HepG2 (cell line): Measurements from ENCODE around the gene NBPF20. TPM values are rescaled to one million over a fixed set of nuclear protein-coding genes. Genes with fewer than 3 reads are reported as not detected.

Experiments used
- BCLAF1 ChIP-seq: fragments of 450-650 bp; IDR thresholded peaks from 2 replicates; pipeline ENCODE4 v1.6.1; 2017; ENCODE audit warnings: mild to moderate bottlenecking
- CHD2 ChIP-seq: IDR thresholded peaks from 2 replicates; pipeline ENCODE4 v1.6.1; 2011; ENCODE audit warnings: low read depth, low read length, improper control_type of control experiment
- GZF1 ChIP-seq: sonication (generic); formaldehyde crosslinking; IDR thresholded peaks from 2 replicates; pipeline ENCODE4 v1.5.1; 2020; ENCODE audit warnings: mild to moderate bottlenecking, missing genetic modification reagents
- KLF12 ChIP-seq: sonication (generic); formaldehyde crosslinking; IDR thresholded peaks from 2 replicates; pipeline ENCODE4 v1.4.0; 2020; ENCODE audit warnings: missing genetic modification reagents, borderline replicate concordance
- NBN ChIP-seq: fragments of 450-650 bp; conservative IDR thresholded peaks from 2 replicates; pipeline ENCODE4 v1.6.1; 2017
- NONO ChIP-seq, 2 experiments: fragments of 450-650 bp in 1 of 2; sonication (generic) in 1 of 2; formaldehyde crosslinking in 1 of 2; IDR thresholded peaks in 1 of 2; conservative IDR thresholded peaks in 1 of 2; 2 replicates each; pipeline versions ENCODE4 v1.6.1 to v1.8.0; 2017 to 2022; ENCODE audit warnings: mild to moderate bottlenecking in 1 of 2, missing genetic modification reagents in 1 of 2, moderate library complexity in 1 of 2
- NRL ChIP-seq: sonication (generic); formaldehyde crosslinking; IDR thresholded peaks from 2 replicates; pipeline ENCODE4 v1.5.0; 2020; ENCODE audit warnings: missing genetic modification reagents, mild to moderate bottlenecking, moderate library complexity, borderline replicate concordance
- PHF8 ChIP-seq: sonication (generic); formaldehyde crosslinking; IDR thresholded peaks from 2 replicates; pipeline ENCODE4 v1.5.0; 2020; ENCODE audit warnings: missing genetic modification reagents
- POLR2G ChIP-seq: fragments of 200-400 bp; formaldehyde crosslinking; IDR thresholded peaks from 2 replicates; pipeline ENCODE4 v1.6.1; 2018; ENCODE audit warnings: mild to moderate bottlenecking, low read depth, low read length, moderate library complexity
- SIX4 ChIP-seq: sonication (generic); formaldehyde crosslinking; IDR thresholded peaks from 2 replicates; pipeline ENCODE4 v1.4.0; 2020; ENCODE audit warnings: missing genetic modification reagents
- STAG1 ChIP-seq: sonication (generic); formaldehyde crosslinking; IDR thresholded peaks from 2 replicates; pipeline ENCODE4 v1.4.0; 2020; ENCODE audit warnings: missing genetic modification reagents
- STAT6 ChIP-seq: sonication (generic); formaldehyde crosslinking; IDR thresholded peaks from 2 replicates; pipeline ENCODE4 v1.4.0; 2020; ENCODE audit warnings: missing genetic modification reagents, mild to moderate bottlenecking, borderline replicate concordance
- TEAD2 ChIP-seq: sonication (generic); formaldehyde crosslinking; IDR thresholded peaks from 2 replicates; pipeline ENCODE4 v1.9.0; 2021; ENCODE audit warnings: missing genetic modification reagents
- ZBTB1 ChIP-seq: sonication (generic); formaldehyde crosslinking; IDR thresholded peaks from 2 replicates; pipeline ENCODE4 v1.4.0; 2020; ENCODE audit warnings: missing genetic modification reagents, borderline replicate concordance
- ZFP1 ChIP-seq: IDR thresholded peaks from 2 replicates; pipeline ENCODE4 v1.6.1; 2016
- ZNF101 ChIP-seq: sonication (generic); formaldehyde crosslinking; IDR thresholded peaks from 2 replicates; pipeline ENCODE4 v1.4.0; 2020; ENCODE audit warnings: mild to moderate bottlenecking, low read depth, missing genetic modification reagents, borderline replicate concordance
- ZNF160 ChIP-seq: sonication (generic); formaldehyde crosslinking; IDR thresholded peaks from 2 replicates; pipeline ENCODE4 v1.8.0; 2022; ENCODE audit warnings: mild to moderate bottlenecking, inconsistent platforms, missing genetic modification reagents
- ZNF274 ChIP-seq: sonication (generic); formaldehyde crosslinking; IDR thresholded peaks from 2 replicates; pipeline ENCODE4 v1.5.1; 2020; ENCODE audit warnings: mild to moderate bottlenecking, missing genetic modification reagents
- ZNF430 ChIP-seq: sonication (generic); formaldehyde crosslinking; IDR thresholded peaks from 2 replicates; pipeline ENCODE4 v1.9.0; 2021; ENCODE audit warnings: mild to moderate bottlenecking, missing genetic modification reagents
- ZNF503 ChIP-seq: sonication (generic); formaldehyde crosslinking; IDR thresholded peaks from 2 replicates; pipeline ENCODE4 v1.4.0; 2020; ENCODE audit warnings: missing genetic modification reagents
- ZNF510 ChIP-seq: sonication (generic); formaldehyde crosslinking; IDR thresholded peaks from 2 replicates; pipeline ENCODE4 v1.4.0; 2020; ENCODE audit warnings: low read depth, mild to moderate bottlenecking, missing genetic modification reagents
- ZNF547 ChIP-seq: sonication (generic); formaldehyde crosslinking; IDR thresholded peaks from 2 replicates; pipeline ENCODE4 v1.5.1; 2020; ENCODE audit warnings: mild to moderate bottlenecking, missing genetic modification reagents
- ZNF772 ChIP-seq: sonication (generic); formaldehyde crosslinking; IDR thresholded peaks from 2 replicates; pipeline ENCODE4 v1.5.0; 2020; ENCODE audit warnings: mild to moderate bottlenecking, missing genetic modification reagents
- ZSCAN9 ChIP-seq: IDR thresholded peaks from 2 replicates; pipeline ENCODE4 v1.6.1; 2016; ENCODE audit warnings: borderline replicate concordance
- polyA plus RNA-seq, 8 experiments: library from polyadenylated mRNA; depleted of rRNA in 3 of 8; stranded (reverse) in 7 of 8; unstranded in 1 of 8; fragments of >200 nt; fragmentation: Illumina TruSeq in 4 of 8; extraction: Trizol in 4 of 8; gene quantifications; 2 replicates each; pipeline versions ENCODE4 v1.2.1 to v1.2.3, GENCODE V29; 2011 to 2016; ENCODE audit warnings: low read depth in 4 of 8, missing spikeins in 1 of 8, mixed read lengths in 1 of 8; ENCODE audit not compliant: insufficient read depth in 1 of 8
- total RNA-seq, 5 experiments: library from RNA; depleted of rRNA; stranded (reverse); fragments of >200 nt; fragmentation: Illumina TruSeq; extraction: Trizol; gene quantifications; 2 replicates each; pipeline ENCODE4 v1.2.3, GENCODE V29; 2016; ENCODE audit warnings: low read depth in 1 of 5

Gene NBPF20
- total and polyA plus RNA-seq, 2 of the 13 experiments (the other 11 are each of a cell fraction or from before 2014, with no cell fraction given) = 3.0 to 3.1 TPM

- TF ChIP-seq PHF8 (peak; percentile 69), BCLAF1 (no peak), TEAD2 (no peak), ZNF274 (CRISPR knock-in tag) (peak; percentile 19; the same call in 1 of the 2 replicates), ZNF430 (CRISPR knock-in tag) (no peak), ZNF547 (CRISPR knock-in tag) (no peak; the same call in 1 of the 2 replicates), POLR2G (peak; percentile 72), KLF12 (CRISPR knock-in tag) (no peak), ZSCAN9 (no peak), ZBTB1 (CRISPR knock-in tag) (no peak), GZF1 (CRISPR knock-in tag) (no peak), NBN (no peak), ZNF160 (CRISPR knock-in tag) (peak; percentile 27; the same call in 1 of the 2 replicates), ZNF510 (CRISPR knock-in tag) (peak; percentile 48; the same call in 1 of the 2 replicates), SIX4 (no peak), ZNF503 (CRISPR knock-in tag) (no peak), CHD2 (no peak), ZFP1 (no peak), ZNF772 (CRISPR knock-in tag) (peak; percentile 53; the same call in 1 of the 2 replicates), STAG1 (CRISPR knock-in tag) (no peak), NRL (CRISPR knock-in tag) (no peak; the same call in 1 of the 2 replicates), STAT6 (CRISPR knock-in tag) (no peak), NONO (IDR thresholded peaks at IDR 0.05) (no peak), NONO (CRISPR knock-in tag; conservative IDR thresholded peaks at IDR 0.05) (peak; percentile 58; the same call in 1 of the 2 replicates), ZNF101 (CRISPR knock-in tag) (no peak)
Observed at GRCh38 chr1:145425436-145426029, at the start of gene NBPF20 (continued).
